Common myeloid progenitor, CD34-positive (primary cell): ENCODE measurements around the gene PDE4C.
A peak's percentile ranks its signal among the peaks of the same experiment; 100 is the strongest.

Source experiments
- CTCF ChIA-PET: fragments of 350-600 bp; sonication (Branson Sonifier 250); formaldehyde crosslinking; loops from one replicate; lab custom pipeline; 2021; ENCODE audit warnings: antibody characterized with exemption; lab: Charles Lee
- POLR2A ChIA-PET: fragments of 350-600 bp; sonication (Branson Sonifier 250); formaldehyde crosslinking; loops from one replicate; lab custom pipeline; 2021; ENCODE audit warnings: antibody characterized with exemption; lab: Charles Lee
- DNase-seq, 3 donors: peaks; one replicate each; pipeline versions ENCODE4 v3.0.0 to v3.0.0-alpha.2; 2013
- H3K27ac ChIP-seq, 2 experiments: 1 replicate in 1 of 2; 2 replicates in 1 of 2; pipeline ENCODE4 v1.7.0; 2013; ENCODE audit warnings: inconsistent platforms in 2 of 2, low read length in 2 of 2, mild to moderate bottlenecking in 2 of 2, low read depth in 1 of 2, moderate library complexity in 1 of 2; ENCODE audit not compliant: severe bottlenecking in 2 of 2, insufficient read depth in 1 of 2, poor library complexity in 1 of 2
- H3K27me3 ChIP-seq, 5 experiments: replicated peaks in 2 of 5; 1 replicate in 3 of 5; 2 replicates in 2 of 5; pipeline versions ENCODE4 v1.6.1 to v1.7.0; 2013; ENCODE audit warnings: low read length in 4 of 5, mild to moderate bottlenecking in 2 of 5, moderate library complexity in 2 of 5, inconsistent platforms in 1 of 5; ENCODE audit not compliant: insufficient read depth in 5 of 5, control insufficient read depth in 4 of 5
- H3K36me3 ChIP-seq, 4 experiments: 1 replicate in 2 of 4; 2 replicates in 2 of 4; pipeline versions ENCODE4 v1.6.1 to v1.7.0; 2013; ENCODE audit warnings: low read length in 3 of 4, control low read depth in 1 of 4, mild to moderate bottlenecking in 1 of 4; ENCODE audit not compliant: control insufficient read depth in 4 of 4, insufficient read depth in 4 of 4
- H3K4me1 ChIP-seq, 4 experiments: 1 replicate in 3 of 4; 2 replicates in 1 of 4; pipeline versions ENCODE4 v1.6.1 to v1.7.1; 2013; ENCODE audit warnings: low read length in 3 of 4, mild to moderate bottlenecking in 3 of 4, control low read depth in 1 of 4, inconsistent platforms in 1 of 4, moderate library complexity in 1 of 4; ENCODE audit not compliant: control insufficient read depth in 4 of 4, insufficient read depth in 4 of 4; ENCODE audit errors: control extremely low read depth in 1 of 4
- H3K4me3 ChIP-seq, 7 experiments: 1 replicate in 4 of 7; 2 replicates in 3 of 7; pipeline versions ENCODE4 v1.5.1 to v1.7.0; 2013; ENCODE audit warnings: mild to moderate bottlenecking in 7 of 7, low read length in 6 of 7, moderate library complexity in 6 of 7, inconsistent platforms in 2 of 7, low read depth in 2 of 7, control low read depth in 1 of 7; ENCODE audit not compliant: insufficient read depth in 4 of 7, control insufficient read depth in 1 of 7; ENCODE audit errors: extremely low read depth in 1 of 7
- H3K9me3 ChIP-seq, 5 experiments: 1 replicate in 4 of 5; 2 replicates in 1 of 5; pipeline versions ENCODE4 v1.6.1 to v1.7.1; 2013; ENCODE audit warnings: low read length in 4 of 5, mild to moderate bottlenecking in 2 of 5, inconsistent platforms in 1 of 5, low read depth in 1 of 5, moderate library complexity in 1 of 5; ENCODE audit not compliant: control insufficient read depth in 4 of 5, insufficient read depth in 2 of 5; ENCODE audit errors: control extremely low read depth in 1 of 5
- WGBS: methylation state at CpG from one replicate; pipeline ENCODE4 v1.1.5; 2013; ENCODE audit not compliant: insufficient coverage; 5-methylcytosine and 5-hydroxymethylcytosine counted together

Gene PDE4C

DNA sequence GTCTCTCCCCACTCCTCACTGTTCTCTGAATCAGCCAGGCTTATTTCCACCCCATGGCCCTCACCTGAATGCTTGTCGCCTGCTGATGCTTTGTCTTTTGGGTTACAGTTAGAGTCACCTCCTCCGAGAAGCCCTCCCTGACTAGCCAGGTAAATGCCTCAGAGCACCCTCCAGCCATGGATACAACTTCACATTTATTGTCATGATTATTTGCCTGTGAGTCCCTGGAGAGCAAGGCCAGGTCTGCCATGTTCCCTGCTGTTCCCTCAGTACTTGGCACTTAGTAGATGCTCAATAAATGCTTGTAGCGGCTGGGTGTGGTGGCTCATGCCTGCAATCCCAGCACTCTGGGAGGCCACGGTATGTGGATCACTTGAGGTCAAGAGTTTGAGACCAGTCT is 3.7 kb upstream of the PDE4C start:
- ChIA-PET CTCF (interaction anchor here (1.6 to 1.9 kb wide), 2 partner anchors 10 to 15 kb away, joined by 7 read pairs; no protein-coding TSS in a partner anchor), POLR2A (no interaction called here)
- 96% methylated on average over 4 of the region's 4 CpGs for WGBS
- Histone ChIP-seq H3K9me3 (peaks cover 0 to 13% (median 6%) of the 10 kb centered on the region in 5 experiments), H3K4me1 (peaks cover 0 to 20% (median 12%) of the 10 kb centered on the region in 4 experiments), H3K4me3 (no peak overlapping the region), H3K27me3 (peaks cover 0 to 89% (median 35%) of the 10 kb centered on the region in 5 experiments), H3K36me3 (no peaks in the 10 kb centered on the region), H3K27ac (no peak overlapping the region)
- no peak for DNase-seq

GRCh38 chr19:18229474-18229873 is 3.2 kb upstream of the PDE4C start:
- Histone ChIP-seq H3K27me3 (peaks cover 0 to 89% (median 37%) of the 10 kb centered on the region in 5 experiments), H3K4me3 (no peak overlapping the region), H3K4me1 (peaks cover 0 to 24% (median 16%) of the 10 kb centered on the region in 4 experiments), H3K9me3 (peaks cover 0 to 13% (median 6%) of the 10 kb centered on the region in 5 experiments), H3K36me3 (no peaks in the 10 kb centered on the region), H3K27ac (no peak overlapping the region)
- ChIA-PET POLR2A (no interaction called here), CTCF (interaction anchor here (1.2 kb wide), 1 partner anchor 21 kb away, joined by 5 read pairs; no protein-coding TSS in a partner anchor)
- DNase-seq = no peak
- 94% methylated on average over 2 of the region's 5 CpGs for WGBS

DNA sequence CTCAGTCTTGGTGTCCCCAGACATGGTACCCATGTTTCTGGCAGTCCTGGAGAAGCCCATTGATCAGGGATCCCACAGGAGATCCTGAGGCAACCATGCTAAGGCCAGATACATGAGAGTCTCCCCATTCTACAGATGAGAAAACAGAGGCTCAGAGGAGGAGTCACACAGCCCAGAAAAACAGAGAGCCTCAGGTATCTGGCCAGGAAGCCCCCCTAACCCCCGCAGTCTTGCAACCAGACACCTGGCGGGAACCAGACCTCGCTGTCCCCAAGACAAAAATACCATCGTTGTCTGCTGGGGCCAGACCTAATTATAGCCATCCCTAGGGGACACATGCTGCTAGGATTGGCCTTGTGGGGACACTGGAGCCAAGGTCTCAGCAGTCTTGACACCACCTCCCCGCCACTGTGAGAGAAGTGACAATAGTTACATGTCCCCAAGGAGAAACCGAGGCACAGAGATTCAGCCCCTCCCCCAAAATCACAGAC is 1.6 kb upstream of the PDE4C start:
- peaks cover 0 to 29% (median 21%) of the 10 kb centered on the region in 4 experiments for H3K4me1 ChIP-seq
- no peak overlapping the region for H3K27ac ChIP-seq
- H3K27me3 ChIP-seq = peaks cover 0 to 84% (median 36%) of the 10 kb centered on the region in 5 experiments
- peaks cover 0 to 2% (median 0%) of the 10 kb centered on the region in 5 experiments for H3K9me3 ChIP-seq
- H3K4me3 ChIP-seq = peak overlapping the region in 1 of 7 experiments; percentile 5
- no peaks in the 10 kb centered on the region for H3K36me3 ChIP-seq
- DNase-seq = no peak
- WGBS = 80% methylated on average over 4 of the region's 6 CpGs
- ChIA-PET CTCF (no interaction called here), POLR2A (no interaction called here)

- no peak overlapping the region for H3K4me3 ChIP-seq
- ChIA-PET CTCF (no interaction called here), POLR2A (no interaction called here)
- H3K9me3 ChIP-seq = no peaks in the 10 kb centered on the region
- H3K27me3 ChIP-seq = peaks cover 0 to 80% (median 34%) of the 10 kb centered on the region in 5 experiments
- H3K36me3 ChIP-seq = no peaks in the 10 kb centered on the region
- WGBS = 93% methylated on average over 16 of the region's 18 CpGs
- no peak overlapping the region for H3K27ac ChIP-seq
- H3K4me1 ChIP-seq = peaks cover 0 to 25% (median 19%) of the 10 kb centered on the region in 4 experiments
- no peak for DNase-seq
Observed at GRCh38 chr19:18226956-18227780, 930 bp upstream of the PDE4C start.

- CTCF ChIA-PET = no interaction called here
- H3K27ac ChIP-seq = no peak overlapping the region
- no peaks in the 10 kb centered on the region for H3K9me3 ChIP-seq
- WGBS = 10% methylated on average over 9 of the region's 16 CpGs
- peaks cover 0 to 19% (median 15%) of the 10 kb centered on the region in 4 experiments for H3K4me1 ChIP-seq
- H3K36me3 ChIP-seq = no peaks in the 10 kb centered on the region
- peaks cover 0 to 76% (median 32%) of the 10 kb centered on the region in 5 experiments for H3K27me3 ChIP-seq
- POLR2A ChIA-PET = no interaction called here
- H3K4me3 ChIP-seq = peak overlapping the region in 1 of 7 experiments; percentile 56
- DNase-seq = no peak
Observed at GRCh38 chr19:18225355-18225701, 910 bp downstream of the PDE4C start.

DNA sequence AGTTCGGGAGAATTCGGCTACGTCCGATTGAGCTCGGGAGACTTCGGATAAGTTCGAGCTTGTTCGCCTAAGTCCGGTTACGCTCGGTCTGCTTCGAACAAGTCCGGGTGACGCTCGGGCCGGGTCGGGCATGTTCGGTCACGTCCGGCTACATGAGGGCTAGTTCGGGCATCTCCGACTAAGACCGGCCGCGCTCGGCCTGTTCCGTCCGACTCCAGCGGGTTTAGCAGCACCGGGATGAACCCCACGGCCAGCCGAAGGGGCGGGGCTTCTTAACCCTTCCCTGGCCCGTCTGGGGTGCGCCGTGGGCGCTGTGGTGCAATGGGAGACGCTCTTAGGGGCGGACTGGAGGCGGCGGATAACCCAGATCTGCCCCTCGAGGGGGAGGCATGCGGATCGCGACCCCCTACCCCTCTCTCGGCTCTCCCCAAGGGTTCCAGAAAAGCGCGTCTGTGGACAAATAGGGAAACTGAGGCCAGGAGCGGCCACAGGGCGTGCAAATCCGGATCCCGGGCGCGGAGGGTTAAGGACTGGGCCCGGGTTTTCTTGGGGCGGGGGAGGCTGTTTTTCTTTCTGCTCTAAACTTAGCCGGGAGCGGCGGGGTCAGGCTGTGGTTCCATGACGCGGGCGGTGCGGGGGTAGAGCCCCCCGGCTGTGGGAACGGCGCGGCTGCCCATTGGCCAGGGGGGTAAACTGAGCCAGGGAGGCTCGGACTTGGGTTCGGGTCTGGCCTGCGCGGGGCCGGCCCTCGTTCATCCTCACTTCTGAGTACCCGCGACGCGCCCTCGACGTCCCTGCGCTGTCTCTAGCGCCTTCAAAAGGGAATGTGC is 1.5 kb downstream of the PDE4C start:
- peak; percentile 95 for DNase-seq
- H3K9me3 ChIP-seq = no peaks in the 10 kb centered on the region
- peak overlapping the region in 6 of 7 experiments; percentile 33 to 71 (median 59) for H3K4me3 ChIP-seq
- no peaks in the 10 kb centered on the region for H3K36me3 ChIP-seq
- H3K27ac ChIP-seq = peak overlapping the region in 1 of 2 experiments; percentile 26
- 3% methylated on average over 78 of the region's 81 CpGs for WGBS
- POLR2A ChIA-PET = interaction anchor here (1.2 kb wide), 1 partner anchor 57 kb away, joined by 3 read pairs; the partner anchor contains the start of gene JUND
- CTCF ChIA-PET = interaction anchor here (0.8 to 2.7 kb wide), 9 partner anchors 8 to 56 kb away, joined by 3 to 9 read pairs (median 5); no protein-coding TSS in a partner anchor
- H3K27me3 ChIP-seq = peaks cover 0 to 76% (median 34%) of the 10 kb centered on the region in 5 experiments
- H3K4me1 ChIP-seq = peaks cover 0 to 19% (median 15%) of the 10 kb centered on the region in 4 experiments
